Measurements from ENCODE around the gene CCDC192.
"Not testable (repeated sequence)": the region's sequence is repeated elsewhere in the genome, so short reads cannot be mapped to it uniquely, and the experiment has no call there.

The CCDC192 gene

DNA sequence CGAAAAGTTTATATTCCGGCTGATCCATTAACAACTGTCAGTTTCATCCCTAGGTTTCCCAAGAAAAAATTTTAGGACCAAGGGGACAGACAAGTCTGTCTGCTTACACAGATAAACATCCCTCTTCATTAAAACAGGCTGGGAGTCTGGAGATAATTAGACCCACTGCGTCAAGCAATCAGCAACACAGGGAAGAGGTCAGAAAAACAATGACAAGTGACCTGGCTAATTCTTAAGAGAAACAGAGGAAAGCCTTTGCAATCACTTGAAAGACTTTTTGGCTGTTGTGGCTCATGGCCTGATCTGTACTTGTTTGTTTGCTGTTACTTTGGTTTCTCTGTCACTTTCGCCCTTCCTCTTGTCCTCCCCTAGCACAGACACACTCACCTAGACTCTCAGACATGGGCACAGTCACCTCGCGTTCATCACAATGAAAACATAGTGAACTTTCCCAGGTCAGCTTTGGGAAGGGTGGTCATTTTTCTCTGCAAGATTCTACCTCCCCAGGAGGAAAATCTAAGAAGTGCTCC, 2.9 kb upstream of the CCDC192 start:
- H3K4me3 ChIP-seq (ENCODE audit: low read depth, low read length), result no peak overlapping the region
- DNase-seq, result no peak
- no peaks in the 10 kb centered on the region for H3K9me3 ChIP-seq (ENCODE audit: severe bottlenecking)
- no peaks in the 10 kb centered on the region for H3K27me3 ChIP-seq (ENCODE audit: insufficient read depth, low read depth, severe bottlenecking)
- TF ChIP-seq, protein P1, sequence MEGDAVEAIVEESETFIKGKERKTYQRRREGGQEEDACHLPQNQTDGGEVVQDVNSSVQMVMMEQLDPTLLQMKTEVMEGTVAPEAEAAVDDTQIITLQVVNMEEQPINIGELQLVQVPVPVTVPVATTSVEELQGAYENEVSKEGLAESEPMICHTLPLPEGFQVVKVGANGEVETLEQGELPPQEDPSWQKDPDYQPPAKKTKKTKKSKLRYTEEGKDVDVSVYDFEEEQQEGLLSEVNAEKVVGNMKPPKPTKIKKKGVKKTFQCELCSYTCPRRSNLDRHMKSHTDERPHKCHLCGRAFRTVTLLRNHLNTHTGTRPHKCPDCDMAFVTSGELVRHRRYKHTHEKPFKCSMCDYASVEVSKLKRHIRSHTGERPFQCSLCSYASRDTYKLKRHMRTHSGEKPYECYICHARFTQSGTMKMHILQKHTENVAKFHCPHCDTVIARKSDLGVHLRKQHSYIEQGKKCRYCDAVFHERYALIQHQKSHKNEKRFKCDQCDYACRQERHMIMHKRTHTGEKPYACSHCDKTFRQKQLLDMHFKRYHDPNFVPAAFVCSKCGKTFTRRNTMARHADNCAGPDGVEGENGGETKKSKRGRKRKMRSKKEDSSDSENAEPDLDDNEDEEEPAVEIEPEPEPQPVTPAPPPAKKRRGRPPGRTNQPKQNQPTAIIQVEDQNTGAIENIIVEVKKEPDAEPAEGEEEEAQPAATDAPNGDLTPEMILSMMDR (IDR thresholded peaks at IDR 0.05; ENCODE audit: low read depth, low read length), result no peak
- H3K36me3 ChIP-seq, result no peaks in the 10 kb centered on the region
- H3K27ac ChIP-seq, result no peak overlapping the region

DNA sequence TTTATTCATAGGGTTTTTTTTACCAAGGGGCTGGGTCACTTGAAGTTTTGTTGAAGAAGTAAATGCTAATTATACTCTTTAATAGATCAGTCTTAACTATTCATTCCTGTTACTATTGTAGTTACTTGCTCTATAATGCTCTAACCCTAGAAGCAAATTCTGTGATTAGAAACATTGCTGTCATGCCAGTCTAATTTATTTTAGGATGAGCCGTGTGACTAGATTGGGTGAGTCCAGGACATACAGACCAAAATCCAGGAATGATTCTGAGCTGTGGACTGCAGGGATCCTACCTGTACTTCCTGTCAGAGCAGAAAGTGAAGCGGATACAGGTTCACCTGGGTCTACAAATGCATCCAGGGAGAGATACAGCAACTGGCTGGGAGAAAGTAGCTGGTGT, 757 bp upstream of the CCDC192 start:
- TF ChIP-seq, protein P1 (IDR thresholded peaks at IDR 0.05; ENCODE audit: low read depth, low read length), result no peak
- no peak overlapping the region for H3K4me3 ChIP-seq (ENCODE audit: low read depth, low read length)
- no peaks in the 10 kb centered on the region for H3K36me3 ChIP-seq
- no peaks in the 10 kb centered on the region for H3K27me3 ChIP-seq (ENCODE audit: insufficient read depth, low read depth, severe bottlenecking)
- H3K27ac ChIP-seq, result no peak overlapping the region
- no peak for DNase-seq
- H3K9me3 ChIP-seq (ENCODE audit: severe bottlenecking), result no peaks in the 10 kb centered on the region

- TF ChIP-seq, protein P1 (IDR thresholded peaks at IDR 0.05; ENCODE audit: low read depth, low read length), result no peak
- Histone ChIP-seq H3K27me3 (ENCODE audit: insufficient read depth, low read depth, severe bottlenecking) (no peaks in the 10 kb centered on the region), H3K27ac (no peak overlapping the region), H3K9me3 (ENCODE audit: severe bottlenecking) (no peaks in the 10 kb centered on the region), H3K36me3 (no peaks in the 10 kb centered on the region), H3K4me3 (ENCODE audit: low read depth, low read length) (no peak overlapping the region)
- no peak for DNase-seq
Observed at GRCh38 chr5:127705120-127705892, 2.1 kb downstream of the CCDC192 start.

DNA sequence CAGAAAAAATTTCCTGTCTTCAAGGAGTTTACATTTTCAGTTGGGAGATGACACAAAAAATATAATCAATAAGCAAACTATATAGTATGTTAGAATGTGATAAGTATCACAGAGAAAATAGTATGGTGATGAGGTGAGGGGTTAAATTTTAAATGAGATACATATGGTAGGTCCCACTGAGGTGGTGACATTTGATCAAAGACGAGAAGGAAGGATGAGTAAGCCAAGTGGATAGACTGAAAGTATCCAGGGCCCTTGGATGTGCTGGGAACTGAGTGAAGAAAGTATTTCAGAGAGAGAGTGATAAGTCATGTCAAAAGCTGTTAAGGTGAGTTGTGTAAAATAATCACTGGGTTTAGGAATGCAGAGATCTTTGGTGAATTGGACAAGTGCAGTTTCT, 3.5 kb downstream of the CCDC192 start:
- Histone ChIP-seq H3K9me3 (ENCODE audit: severe bottlenecking) (no peaks in the 10 kb centered on the region), H3K27ac (no peak overlapping the region), H3K27me3 (ENCODE audit: insufficient read depth, low read depth, severe bottlenecking) (no peaks in the 10 kb centered on the region), H3K36me3 (no peaks in the 10 kb centered on the region), H3K4me3 (ENCODE audit: low read depth, low read length) (no peak overlapping the region)
- DNase-seq, result no peak
- TF ChIP-seq, protein P1 (IDR thresholded peaks at IDR 0.05; ENCODE audit: low read depth, low read length), result no peak

DNA sequence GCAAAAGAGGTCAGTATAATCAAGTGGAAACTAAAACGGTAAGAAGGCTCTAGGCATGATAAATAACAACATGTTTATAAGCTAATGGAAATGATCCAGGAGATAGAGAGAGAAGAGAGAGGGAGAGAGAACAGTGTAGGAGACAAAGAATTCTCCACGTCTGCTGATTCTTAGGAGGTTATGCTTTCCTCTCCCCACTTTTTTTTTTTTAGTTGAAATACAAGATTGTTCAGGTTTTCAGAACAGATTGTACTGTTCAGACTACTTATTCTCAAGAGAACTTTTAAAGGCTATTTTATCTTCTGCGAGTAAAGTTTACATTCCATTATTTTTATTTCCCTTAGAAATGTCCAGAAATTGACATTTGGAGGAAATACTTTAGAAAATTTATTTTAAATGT, 4.0 kb downstream of the CCDC192 start:
- DNase-seq, result no peak

DNA sequence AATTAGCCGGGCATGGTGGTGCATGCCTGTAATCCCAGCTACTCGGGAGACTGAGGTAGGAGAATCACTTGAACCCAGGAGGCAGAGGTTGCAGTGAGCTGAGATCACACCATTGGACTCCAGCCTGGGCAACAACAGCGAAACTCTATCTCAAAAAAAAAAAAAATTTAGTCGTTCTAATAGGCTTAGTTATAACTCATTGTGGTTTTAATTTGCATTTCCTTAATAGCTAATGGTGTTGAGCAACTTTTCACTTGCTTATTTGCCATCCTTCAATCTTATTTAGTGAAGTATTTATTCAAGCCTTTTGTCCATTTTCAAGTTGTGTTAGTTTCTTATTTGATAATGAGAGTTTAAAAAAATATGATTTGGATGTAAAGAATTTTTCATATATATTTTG, 9.9 kb downstream of the CCDC192 start:
- H3K36me3 ChIP-seq; H3K27ac ChIP-seq; H3K27me3 ChIP-seq (ENCODE audit: insufficient read depth, low read depth, severe bottlenecking); H3K9me3 ChIP-seq (ENCODE audit: severe bottlenecking); H3K4me3 ChIP-seq (ENCODE audit: low read depth, low read length); DNase-seq: not testable (repeated sequence)

More for the DNA sequence above, 4.0 kb downstream of the CCDC192 start:
- no peak overlapping the region for H3K4me3 ChIP-seq (ENCODE audit: low read depth, low read length)
- H3K36me3 ChIP-seq, result no peaks in the 10 kb centered on the region
- H3K27ac ChIP-seq, result no peak overlapping the region
- H3K9me3 ChIP-seq (ENCODE audit: severe bottlenecking), result no peaks in the 10 kb centered on the region
- TF ChIP-seq, protein P1 (IDR thresholded peaks at IDR 0.05; ENCODE audit: low read depth, low read length), result no peak
- no peaks in the 10 kb centered on the region for H3K27me3 ChIP-seq (ENCODE audit: insufficient read depth, low read depth, severe bottlenecking)

All from WERI-Rb-1 (cell line).